GM12892 (cell line): ENCODE data around the gene ZBTB16.

Experiments
- POLR2A ChIP-seq: IDR thresholded peaks from 2 replicates; pipeline ENCODE4 v1.6.1; 2011; ENCODE audit warnings: low read depth, low read length, control low read depth
- POLR2AphosphoS5 ChIP-seq: IDR thresholded peaks from 2 replicates; pipeline ENCODE4 v1.6.1; 2011; ENCODE audit warnings: low read depth, low read length, control low read depth
- TAF1 ChIP-seq: IDR thresholded peaks from 2 replicates; pipeline ENCODE4 v1.6.1; 2011; ENCODE audit warnings: low read depth, mild to moderate bottlenecking, control low read depth, low read length, borderline replicate concordance

- no peak for TF ChIP-seq TAF1
- no peak for TF ChIP-seq POLR2A
- no peak for TF ChIP-seq POLR2AphosphoS5
These were observed 51.7 kb downstream of the ZBTB16 start for GRCh38 chr11:114110952-114111947.
